PFSK-1 (cell line): Measurements from ENCODE around the gene TUBA4B.

Experiments
- FOXP2 ChIP-seq: optimal IDR thresholded peaks from 2 replicates; pipeline ENCODE3; 2011; ENCODE audit warnings: borderline replicate concordance, control low read depth, inconsistent platforms; ENCODE audit not compliant: insufficient read depth; ENCODE audit errors: extremely low read length, extremely low read depth
- POLR2AphosphoS5 ChIP-seq: IDR thresholded peaks from 2 replicates; pipeline ENCODE4 v1.6.1; 2012; ENCODE audit warnings: low read depth, mild to moderate bottlenecking, control low read depth, low read length, moderate library complexity
- REST ChIP-seq, 2 experiments: IDR thresholded peaks; 2 replicates each; pipeline versions ENCODE4 v1.6.1 to v1.8.0; 2011 to 2012; ENCODE audit warnings: low read depth in 2 of 2, low read length in 2 of 2, control low read depth in 1 of 2, inconsistent platforms in 1 of 2, mild to moderate bottlenecking in 1 of 2, moderate library complexity in 1 of 2; ENCODE audit not compliant: insufficient read depth in 1 of 2
- SIN3A ChIP-seq: IDR thresholded peaks from 2 replicates; pipeline ENCODE4 v1.6.1; 2012; ENCODE audit warnings: mild to moderate bottlenecking, low read length, moderate library complexity, borderline replicate concordance; ENCODE audit not compliant: insufficient read depth
- TAF1 ChIP-seq: IDR thresholded peaks from 2 replicates; pipeline ENCODE4 v1.6.1; 2012; ENCODE audit warnings: low read length, control low read depth, borderline replicate concordance; ENCODE audit not compliant: insufficient read depth

The TUBA4B gene

GRCh38 chr2:219282943-219283581 lies 30.0 kb downstream of the TUBA4B start:
- TF ChIP-seq TAF1: no peak
- TF ChIP-seq FOXP2: no peak
- TF ChIP-seq REST (IDR thresholded peaks at IDR 0.05; ENCODE audit: insufficient read depth in 1 of 2, low read depth in 2 of 2, low read length in 2 of 2): no peak
- no peak for TF ChIP-seq SIN3A
- TF ChIP-seq POLR2AphosphoS5: no peak

DNA sequence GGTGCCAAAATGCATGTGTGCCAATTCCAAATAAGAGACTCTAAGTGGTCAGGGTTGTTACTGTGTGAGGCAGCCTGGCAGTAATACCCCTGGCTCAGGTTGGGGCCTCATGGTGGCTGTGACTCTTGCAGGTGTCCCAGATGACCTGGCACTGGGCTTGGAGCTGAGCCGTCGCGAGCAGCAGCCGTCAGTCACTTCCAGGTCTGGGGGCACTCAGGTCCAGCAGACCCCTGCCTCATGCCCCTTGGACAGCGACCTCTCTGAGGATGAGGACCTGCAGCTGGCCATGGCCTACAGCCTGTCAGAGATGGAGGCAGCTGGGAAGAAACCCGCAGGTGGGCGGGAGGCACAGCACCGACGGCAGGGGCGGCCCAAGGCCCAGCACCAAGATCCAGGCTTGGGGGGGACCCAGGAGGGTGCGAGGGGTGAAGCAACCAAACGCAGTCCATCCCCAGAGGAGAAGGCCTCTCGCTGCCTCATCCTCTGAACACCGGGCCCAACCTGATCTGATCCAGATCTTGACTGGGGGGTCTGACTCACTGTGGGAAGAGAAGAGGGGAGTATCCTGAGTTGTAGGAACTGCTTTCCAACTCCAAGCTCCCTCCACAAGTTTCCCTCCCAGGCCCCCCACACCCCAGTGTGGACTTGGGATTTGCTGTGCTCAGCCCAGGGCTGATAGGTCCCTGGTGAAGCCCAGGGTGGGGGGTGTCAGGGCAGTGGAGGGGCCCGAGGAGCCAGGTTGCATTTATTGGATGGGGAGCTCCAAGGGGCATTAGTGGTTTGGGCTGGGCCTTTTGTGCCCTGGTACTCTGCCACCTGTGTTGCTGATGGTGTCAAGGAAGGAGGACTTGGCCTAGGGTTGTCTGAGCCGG lies 31.7 kb downstream of the TUBA4B start:
- TF ChIP-seq FOXP2: no peak

DNA sequence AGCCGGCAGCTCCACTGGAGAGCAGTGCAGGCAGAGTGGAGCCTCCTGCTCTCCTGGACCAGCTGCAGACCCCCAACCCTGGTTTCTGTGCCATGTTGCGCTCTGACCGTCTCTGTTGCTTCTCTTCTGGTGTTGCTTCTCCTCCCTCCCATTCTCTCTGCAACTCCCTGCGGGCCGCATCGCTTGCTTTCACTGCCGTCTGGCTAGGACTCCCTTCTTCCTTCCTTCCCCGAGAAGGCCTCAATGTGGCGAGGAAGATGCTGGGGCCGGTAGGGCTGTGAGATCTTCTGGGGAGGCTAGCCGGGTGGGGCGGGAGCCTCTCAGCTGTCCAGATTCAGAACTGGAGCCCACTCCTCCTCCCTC lies 32.3 kb downstream of the TUBA4B start:
- TF ChIP-seq FOXP2: no peak
- no peak for TF ChIP-seq POLR2AphosphoS5
- no peak for TF ChIP-seq REST (IDR thresholded peaks at IDR 0.05; ENCODE audit: insufficient read depth in 1 of 2, low read depth in 2 of 2, low read length in 2 of 2)
- TF ChIP-seq TAF1: no peak
- no peak for TF ChIP-seq SIN3A

DNA sequence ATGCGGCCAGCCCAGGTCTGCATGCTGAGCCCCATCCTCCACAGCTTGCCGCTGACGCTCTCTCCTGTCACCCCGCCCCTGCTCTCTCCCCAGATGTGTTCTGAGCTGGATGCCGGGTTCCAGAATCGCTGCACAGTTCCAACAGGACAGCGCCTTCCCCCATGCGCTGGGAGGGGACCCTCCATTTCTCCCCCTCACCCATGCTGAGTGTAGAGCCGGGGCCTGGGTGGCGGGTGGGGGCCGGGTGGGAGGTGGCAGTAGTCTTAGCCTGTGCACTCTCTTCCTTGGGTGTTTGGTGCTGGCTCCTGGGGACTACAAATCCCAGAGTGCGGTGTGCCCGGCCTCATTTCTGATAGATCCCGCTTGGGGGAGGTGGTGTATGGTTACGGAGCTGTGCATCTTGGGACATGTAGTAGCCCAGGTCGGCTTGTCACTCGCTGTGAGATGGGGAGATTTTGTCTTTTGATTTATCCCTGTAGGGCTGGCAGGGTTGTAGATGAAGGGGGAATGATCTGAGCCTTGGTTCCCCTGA lies 32.9 kb downstream of the TUBA4B start:
- TF ChIP-seq TAF1: no peak
- TF ChIP-seq REST (IDR thresholded peaks at IDR 0.05; ENCODE audit: insufficient read depth in 1 of 2, low read depth in 2 of 2, low read length in 2 of 2): no peak
- no peak for TF ChIP-seq FOXP2
- no peak for TF ChIP-seq SIN3A
- TF ChIP-seq POLR2AphosphoS5: no peak

GRCh38 chr2:219286436-219287115 lies 33.5 kb downstream of the TUBA4B start:
- TF ChIP-seq SIN3A: no peak
- no peak for TF ChIP-seq POLR2AphosphoS5
- no peak for TF ChIP-seq REST (IDR thresholded peaks at IDR 0.05; ENCODE audit: insufficient read depth in 1 of 2, low read depth in 2 of 2, low read length in 2 of 2)
- TF ChIP-seq FOXP2: no peak
- no peak for TF ChIP-seq TAF1
